RPMI7951 (cell line): ENCODE measurements around the gene SOBP. TPM values are rescaled to one million over a fixed set of nuclear protein-coding genes. Genes with fewer than 3 reads are reported as not detected.
A peak's percentile ranks its signal among the peaks of the same experiment; 100 is the strongest.
"Not testable (repeated sequence)": the region's sequence is repeated elsewhere in the genome, so short reads cannot be mapped to it uniquely, and the experiment has no call there.

Experiments used
- DNase-seq: peaks from one replicate; pipeline ENCODE4 v3.0.0-alpha.2; 2012; ENCODE audit warnings: low read depth
- total RNA-seq: library from RNA; depleted of rRNA; stranded (reverse); fragments of >200 nt; shearing (Covaris generic); gene quantifications from 2 replicates; pipeline ENCODE4 v1.2.3, GENCODE V29; 2014

Gene SOBP
- total RNA-seq, 1 experiment from 2014 or later = 0.60 TPM

DNA sequence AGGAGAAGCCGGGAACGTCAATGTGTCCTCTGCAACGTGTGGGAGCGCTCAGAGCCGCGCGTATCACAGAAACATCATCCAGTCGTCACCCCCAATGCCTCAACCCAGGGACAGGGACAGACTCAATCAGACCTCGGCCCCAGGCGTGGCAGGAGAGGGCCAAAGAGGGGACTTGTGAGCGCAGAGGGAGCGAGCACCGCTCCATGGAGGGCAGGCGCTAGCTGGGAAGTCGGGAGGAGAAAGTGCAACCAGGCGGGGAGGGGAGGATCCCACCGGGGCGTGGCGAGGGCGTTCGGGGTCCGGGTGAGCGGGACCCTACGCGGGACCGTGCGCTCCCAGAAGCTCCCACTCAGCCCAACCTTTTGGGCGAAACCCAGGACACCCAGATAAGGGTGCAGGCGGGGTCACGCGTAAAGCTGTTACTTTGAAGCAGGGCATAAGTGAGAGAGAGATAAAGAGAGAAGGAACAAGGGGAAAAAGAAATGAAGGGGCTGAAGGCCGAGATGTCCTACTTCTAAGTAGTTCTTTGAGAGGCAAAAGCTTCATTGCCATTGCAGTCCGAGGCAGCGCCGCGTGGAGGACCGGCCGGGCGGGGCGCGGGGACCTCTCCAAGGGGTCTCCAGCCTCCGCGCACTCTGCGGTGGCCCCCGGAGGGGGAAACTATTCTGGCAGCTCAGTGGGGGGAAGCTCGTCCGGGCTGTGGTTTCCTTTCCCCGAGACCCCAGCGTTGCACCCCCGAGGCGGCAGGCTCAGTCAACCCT, 862 bp upstream of the SOBP start:
- DNase-seq = peak; percentile 6

DNA sequence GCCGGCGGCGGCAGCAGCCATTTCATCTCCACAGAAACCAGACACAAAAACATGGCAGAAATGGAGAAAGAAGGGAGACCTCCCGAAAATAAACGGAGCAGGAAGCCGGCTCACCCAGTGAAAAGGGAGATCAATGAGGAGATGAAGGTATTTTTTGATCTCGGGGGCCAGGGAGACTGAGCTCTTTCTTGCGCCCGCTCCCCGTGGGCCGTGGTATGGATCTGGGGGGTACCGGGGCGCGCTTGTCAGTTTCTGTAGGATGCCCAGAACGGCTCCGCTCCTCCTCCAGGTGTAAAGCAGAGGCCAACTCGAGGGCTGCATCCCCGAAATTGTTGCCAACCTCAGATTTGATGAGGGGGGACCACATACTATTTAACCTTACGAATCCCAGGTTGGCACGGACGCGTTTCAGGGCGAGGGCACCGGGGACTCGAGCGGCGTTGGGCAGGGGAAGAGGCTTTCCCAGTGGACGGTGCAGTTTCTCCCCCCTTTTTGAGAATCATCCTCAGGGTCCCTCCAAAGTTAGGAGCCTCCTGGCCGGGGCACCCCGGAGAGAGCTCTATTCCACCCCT, 735 bp downstream of the SOBP start:
- no peak for DNase-seq

DNA sequence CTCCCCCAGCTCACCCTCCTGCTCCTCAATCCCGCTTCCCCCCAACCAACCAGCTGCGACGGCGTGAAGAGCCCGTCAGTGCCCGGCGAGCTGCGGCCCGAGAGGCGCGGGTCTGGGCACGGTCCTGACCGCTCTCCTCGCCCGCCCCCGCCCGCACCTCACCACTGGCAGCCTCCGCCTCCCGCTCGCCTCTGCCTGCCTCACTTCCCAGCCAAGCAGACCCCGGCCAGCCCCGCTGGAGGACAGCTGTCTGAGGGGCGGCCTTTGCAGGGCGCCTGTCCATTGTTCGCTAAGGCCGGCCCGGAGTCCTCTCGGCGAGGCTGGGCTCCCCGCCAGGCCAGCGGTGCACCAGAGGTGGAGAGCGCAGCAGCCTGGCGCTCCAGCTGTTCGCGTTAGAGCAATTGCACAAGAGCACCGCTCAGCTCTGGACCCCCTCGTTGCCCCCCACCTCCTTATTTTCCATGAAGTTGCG, 1.3 kb downstream of the SOBP start:
- DNase-seq = peak; percentile 20

DNA sequence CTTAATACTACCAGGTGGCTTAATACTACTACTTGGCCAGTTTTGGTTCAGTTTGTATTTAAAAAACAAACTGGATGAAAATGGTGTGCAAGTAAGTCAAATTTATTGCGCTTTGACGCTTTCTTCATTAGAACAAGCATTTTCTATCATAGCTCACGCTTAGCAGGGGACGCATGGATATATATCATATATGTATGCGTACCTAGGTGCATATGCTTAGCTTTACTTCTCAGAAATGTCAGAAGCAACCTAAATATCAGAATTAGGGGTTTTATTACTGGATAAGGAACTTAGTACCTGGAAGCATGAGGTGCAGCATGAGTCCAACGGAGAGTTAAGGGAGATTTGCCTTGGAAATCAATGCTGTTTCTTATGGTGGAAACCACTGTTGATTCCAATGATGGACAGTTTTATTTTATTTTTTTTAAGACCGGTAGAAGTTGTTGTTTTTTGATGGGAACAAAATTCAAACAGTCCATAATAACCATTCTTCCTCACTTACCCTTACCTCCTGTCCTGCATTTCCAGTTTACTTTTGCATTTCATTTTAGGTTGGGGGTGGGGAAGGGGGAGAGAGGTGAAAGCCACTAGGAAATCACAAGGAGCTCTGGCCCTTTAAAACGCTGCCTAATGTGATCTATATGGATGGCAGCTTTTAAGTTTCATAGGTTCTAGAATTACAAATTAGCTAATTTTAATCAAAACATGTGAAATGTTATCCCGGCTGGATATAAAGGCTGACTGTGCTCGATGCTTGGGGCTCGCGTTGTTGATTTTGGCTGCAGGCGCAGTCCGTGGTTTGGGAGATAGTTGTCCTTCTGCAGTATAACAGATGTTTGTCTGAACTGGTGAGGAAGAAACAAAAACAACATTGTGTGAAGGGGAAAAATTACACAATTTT, 2.1 kb downstream of the SOBP start:
- DNase-seq = peak; percentile 77

DNA sequence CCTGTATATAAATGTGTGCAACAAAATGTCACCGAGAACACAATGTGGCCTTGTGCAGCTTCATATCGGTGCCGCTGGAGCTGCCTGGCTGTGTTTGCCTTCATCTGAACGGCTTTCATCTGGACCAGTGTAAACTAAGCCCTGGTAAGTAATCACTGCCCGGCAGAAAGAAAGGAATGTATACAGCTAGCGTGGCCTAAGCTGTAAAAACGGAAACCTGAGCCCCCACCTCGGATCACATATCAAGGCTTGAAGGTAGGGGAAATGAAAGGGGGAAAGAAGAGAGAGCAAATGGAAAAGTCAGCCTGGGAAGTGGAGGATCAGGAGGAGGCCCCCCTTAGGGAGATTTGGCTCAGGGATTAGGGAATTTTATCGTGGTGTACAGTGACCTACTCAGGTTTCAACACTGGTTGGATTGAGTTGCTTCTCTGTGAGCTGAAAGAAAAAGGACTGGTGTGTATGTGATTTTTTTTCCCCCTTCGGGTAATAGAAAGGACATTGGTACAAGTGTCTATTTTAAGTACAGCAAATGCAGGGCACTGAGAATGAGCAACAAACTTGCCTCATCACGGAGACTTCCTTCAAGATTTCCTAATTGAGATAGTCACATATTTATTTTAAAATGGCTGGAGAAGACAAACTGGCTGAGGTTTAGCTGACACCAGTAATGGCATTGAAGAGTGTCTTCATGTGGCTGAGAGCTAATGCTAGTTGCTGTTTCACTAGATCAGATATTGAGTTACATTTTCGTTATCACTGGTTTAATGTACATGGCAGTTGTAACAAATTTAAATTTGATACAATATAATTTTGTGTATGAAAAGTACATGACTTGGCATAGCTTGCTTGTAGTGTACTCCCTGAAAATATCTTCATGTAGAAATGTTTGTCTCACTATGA, 3.5 kb downstream of the SOBP start:
- DNase-seq = peak; percentile 34

DNA sequence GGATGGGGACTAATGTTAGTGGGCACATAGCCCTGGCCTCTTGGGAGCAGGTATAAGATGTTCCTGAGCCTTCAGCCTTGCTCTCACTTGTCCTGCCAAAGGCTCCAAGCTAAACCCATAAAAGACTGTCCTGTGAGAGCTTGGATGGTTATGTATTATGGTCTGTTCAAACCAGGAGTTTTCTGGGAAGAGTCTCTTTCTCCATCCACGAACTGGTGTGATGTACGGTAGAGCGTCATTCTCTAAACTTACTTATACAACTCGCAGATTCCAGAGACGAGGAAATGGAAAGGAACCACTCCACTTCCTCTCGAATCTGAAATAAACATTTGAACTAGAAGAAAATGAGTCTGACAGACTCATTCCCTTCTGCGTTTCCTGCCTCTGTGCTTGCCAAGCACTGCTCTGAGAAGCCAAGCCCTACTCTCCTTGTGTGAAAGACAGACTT, 5.3 kb downstream of the SOBP start:
- no peak for DNase-seq

DNA sequence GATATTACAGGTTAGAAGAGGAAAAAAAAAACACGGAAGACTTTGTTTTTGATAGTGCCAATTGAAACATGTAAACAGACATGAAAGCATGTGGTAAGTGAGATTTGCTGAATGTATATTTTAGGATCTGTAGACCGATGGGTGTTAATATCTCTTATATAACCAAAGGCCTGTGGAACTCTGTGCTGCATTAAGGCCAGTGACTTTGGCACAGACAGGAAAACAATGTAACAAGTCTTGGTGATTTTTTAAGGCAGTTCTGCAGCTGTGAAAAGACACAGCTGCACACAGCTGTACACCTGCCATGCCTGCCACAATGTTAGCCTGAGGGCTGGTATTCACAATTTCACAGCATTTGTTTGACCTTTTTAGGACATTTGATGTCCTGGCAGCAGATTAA, 6.1 kb downstream of the SOBP start:
- DNase-seq = no peak

DNA sequence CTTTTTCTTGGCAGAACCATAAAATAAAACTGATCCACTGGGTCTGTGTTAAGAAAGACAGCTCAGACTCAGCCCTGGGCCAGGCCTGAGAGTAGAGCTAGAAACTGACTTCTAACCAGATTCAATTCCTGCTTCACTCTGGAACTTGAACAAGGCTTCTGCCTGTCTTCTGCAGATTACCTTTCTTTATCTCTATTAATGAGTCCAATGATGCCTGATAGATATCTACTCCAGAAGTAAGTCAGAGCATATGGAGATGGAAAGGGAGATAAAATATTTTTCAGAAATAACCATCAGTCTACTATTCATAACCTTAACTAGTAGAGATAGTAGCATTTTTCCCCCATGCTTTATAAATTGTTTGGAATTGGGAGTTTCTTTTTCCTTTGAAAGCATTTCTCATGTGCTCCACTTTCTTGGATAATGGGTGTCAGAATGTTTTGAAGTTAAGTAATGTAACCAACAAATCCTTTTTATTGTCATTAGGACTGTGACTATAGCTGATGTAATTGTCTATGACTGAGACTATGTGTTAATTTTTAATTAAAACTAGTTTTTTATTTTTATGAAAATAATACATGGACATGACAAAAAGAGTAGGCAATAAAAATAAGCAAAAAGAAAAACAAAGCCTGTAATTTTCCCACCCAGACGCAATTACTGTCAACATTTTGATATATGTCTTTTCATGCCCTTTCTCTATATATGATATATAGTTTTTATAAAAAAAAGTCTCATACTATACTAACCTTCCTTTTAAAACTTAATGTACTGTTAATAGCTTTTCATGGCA, 7.2 kb downstream of the SOBP start:
- no peak for DNase-seq

DNA sequence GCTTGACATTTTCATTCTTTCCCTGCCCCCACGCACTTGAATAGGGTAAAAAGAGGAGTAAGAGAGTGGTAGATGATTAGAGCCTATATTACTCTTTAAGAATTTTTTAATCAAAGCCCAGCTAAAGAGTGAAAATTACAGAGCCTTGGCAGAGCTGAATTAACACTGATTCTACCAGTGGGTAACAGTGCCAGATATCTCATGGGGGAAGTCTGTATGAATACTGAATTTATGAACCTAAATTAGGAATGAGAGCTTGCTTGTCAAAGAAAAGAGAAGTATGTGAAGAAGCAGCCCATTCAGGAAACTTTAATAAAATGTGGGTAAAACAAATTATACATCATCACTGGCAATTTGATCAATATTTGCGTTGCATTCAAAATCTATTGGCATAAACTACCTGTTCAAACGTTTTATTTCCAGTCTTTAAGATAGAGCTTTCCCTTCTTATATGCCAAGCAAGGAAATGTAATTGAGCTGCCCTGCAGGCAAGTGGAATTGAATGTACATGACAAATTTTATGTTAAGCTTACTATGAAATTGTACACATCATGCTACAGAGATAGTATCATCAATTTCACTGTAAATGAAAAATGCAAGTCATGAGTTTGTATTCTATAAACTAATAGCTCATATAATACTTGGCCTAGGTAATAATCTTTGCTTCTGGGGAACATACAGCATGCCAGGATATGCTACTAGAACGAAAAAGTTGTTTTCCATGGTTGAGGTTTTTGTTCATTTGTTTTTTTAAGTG, 14.5 kb downstream of the SOBP start:
- no peak for DNase-seq

DNA sequence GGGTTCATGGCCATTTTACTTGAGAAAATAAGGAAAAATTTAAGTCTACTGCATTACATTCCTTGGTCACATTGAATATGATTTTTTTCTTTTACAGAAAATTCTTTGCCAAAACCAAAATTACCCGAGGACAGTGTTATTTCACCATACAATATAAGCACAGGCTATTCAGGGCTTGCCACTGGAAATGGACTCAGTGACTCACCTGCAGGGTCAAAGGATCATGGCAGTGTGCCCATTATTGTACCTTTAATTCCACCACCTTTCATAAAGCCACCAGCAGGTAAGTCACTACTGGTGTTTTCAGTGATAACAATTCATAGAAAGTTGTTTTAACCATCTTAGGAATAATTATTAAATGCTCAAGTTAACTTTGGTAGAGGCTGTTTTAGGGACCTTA, 16.2 kb downstream of the SOBP start:
- DNase-seq = no peak

DNA sequence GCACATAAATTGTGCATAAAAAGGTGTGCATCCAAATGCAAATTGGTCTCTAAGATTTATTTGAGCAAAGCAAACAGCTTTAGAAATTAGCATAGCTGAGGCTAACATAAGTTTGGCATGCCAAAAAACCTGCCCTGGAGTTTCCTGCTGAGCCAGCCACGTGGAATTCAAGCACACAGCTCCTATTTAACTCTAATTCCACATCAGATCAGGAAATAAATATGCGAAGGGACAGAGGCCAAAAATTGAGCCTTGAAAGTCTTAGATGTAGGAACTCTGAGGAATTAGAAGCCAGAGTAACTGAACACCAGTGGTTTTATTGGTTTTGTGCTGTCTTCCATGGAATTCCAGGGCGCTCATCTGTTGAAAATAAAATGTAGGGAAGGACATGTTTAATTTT, 19.6 kb downstream of the SOBP start:
- DNase-seq = no peak

DNA sequence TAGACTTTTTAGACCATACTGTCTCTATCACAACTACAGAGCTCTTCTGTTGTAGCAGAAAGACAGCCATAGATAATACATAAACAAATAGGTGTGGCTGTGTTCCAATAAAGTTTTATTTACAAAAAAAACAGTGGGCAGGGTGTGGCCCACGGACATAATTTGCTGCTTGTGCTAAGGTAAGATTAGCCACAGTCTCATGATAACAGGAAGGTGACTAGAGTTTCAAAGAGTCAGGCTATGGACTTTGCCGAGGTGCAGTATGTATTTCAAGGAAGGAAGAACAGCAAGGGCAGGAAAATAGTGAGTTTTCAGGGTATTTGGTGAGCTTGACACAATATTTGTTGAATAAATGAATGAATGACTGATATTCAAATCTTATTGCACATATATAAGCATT, 20.2 kb downstream of the SOBP start:
- no peak for DNase-seq

DNA sequence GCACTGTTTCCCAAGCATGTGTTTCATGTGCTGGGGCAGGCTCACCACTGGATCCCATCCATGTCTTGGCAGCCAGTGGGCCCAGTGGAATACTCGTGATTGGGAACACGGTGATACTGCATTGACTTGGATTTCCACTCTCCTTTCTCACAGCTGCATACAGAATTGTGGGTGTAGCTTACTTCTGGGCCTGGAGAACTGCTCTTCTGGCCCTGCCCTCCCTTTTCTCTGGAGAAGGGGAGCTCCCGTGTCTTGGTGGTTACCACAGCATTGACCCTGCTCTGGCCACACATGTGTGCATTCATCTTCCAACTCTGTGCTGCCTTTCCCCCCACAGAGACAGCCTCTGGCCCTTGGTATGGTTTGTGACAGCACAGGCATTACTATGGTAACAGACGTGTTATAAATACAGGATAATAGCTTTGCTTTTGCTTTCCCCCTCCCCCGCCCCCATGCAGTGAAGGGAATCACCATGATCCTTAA, 21.6 kb downstream of the SOBP start:
- peak; percentile 15 for DNase-seq

DNA sequence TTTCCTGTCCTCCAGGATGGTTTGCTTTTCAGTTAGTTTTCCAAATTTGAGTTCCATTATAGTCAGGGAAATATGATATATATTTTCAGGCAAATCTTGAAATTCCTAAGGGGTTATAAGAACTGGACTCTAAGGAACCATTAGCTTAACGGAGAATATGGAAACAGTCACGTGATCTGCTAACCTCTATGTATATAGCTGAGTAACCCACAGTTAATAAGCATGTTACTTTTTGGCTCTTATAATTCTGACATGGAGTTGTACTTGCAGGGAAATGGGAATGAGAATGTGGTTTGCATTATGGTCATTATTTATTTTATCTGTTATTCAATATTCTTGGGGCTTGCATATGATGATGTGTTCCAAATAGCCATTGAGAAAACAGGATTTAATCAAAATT, 23.3 kb downstream of the SOBP start:
- DNase-seq = no peak

DNA sequence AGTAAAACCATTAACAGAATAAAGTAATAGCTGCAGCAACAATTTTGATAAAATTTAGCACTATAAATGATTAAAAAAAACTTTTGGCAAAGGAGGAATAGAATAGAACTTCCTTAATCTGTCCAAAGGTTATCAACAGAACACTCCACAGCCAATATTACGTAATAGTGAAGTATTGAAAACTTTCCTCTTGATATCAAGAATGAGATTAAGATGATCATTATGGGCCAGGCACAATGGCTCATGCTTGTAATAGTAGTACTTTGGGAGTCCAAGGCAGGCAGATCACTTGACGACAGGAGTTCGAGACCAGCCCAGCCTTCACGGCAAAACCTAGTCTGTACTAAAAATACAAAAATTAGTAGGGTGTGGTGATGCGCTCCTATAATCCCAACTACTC, 26.0 kb downstream of the SOBP start:
- DNase-seq = no peak

DNA sequence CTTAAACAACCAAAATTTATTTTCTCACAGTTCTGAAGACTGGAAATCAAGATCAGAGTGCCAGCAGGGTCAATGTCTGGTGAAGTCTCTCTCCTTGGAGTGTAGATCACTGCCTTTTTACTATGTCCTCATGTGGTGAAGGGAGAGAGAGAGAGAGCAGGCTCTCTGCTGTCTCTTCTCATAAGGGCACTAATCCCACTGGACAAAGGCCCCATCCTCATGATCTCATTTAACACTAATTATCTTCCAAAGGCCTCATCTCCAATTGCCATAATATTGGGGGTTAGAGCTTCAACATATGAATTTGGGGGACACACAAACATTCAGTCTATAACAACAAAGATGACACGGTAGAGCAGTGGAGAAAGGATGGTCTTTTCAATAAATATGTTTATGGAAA, 27.4 kb downstream of the SOBP start:
- no peak for DNase-seq

DNA sequence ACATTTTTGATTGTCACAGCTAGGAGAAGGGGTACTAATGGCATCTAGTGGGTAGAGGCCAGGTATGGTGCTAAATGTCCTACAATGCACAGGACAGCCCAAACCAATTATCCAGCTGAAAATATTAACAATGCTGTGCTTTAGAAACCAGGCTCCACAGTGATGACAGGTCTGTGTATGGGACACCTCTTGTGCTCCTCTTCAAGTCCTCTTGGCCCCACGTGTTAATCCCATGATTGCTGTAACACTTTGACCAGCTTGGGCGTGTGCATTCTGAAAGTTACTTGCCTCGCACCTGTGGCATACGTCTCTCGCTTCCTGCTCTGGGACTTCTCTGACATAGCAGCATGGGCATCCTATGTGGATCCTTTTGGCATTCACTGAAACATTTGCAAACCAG, 29.3 kb downstream of the SOBP start:
- not testable (repeated sequence) for DNase-seq

DNA sequence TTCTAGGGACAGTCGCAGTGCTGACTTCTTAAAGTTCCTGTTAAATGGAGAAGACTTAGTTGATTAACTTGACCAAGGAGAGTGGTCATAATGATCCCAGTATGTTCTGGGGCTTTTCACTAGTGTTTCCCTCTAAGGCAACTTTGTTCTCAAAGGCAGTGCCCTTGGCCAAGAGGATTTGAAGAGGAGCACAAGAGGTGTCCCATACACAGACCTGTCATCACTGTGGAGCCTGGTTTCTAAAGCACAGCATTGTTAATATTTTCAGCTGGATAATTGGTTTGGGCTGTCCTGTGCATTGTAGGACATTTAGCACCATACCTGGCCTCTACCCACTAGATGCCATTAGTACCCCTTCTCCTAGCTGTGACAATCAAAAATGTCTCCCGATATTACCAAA, 30.8 kb downstream of the SOBP start:
- DNase-seq = not testable (repeated sequence)

DNA sequence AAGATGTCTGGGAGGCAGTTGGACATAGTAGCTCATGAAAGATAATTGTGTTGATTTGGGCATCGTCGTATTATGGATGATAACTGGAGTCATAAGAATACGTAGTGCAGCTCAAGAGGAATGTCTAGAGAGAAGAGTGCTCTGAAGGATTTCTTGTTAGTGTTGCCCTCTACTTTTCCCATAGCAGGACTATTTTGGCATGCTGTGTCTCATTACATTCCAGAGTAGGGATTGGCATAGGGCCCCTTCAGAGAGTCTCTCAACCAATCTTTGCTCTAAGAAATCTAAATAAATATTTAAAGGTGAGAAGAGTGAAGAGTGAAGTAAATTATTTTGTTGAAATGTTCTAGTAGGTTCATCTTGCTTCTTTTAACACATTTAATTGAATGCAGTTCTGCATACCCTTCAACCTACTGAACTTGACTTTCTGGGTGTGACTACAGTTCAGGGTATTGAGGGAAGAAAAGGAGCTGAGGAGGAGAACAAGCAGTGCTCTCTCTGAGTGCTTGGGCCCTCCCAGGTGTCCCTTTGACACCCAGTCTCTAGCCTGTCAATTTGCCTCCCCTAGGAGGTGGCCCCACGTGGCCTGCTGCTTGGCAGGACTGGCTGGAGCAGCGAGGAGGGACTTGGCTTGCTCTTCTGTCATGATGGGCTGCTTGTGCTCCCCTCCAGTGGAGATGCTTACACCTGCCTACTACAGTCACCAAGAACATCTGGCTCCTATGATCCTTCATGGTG, 33.3 kb downstream of the SOBP start:
- no peak for DNase-seq
